Stimulated activated CD4-positive, alpha-beta T cell treated with anti-CD3 and anti-CD28 coated beads, Interleukin-1b, Interleukin-23, amount 100 ng/mL, for 4 hours (primary cell): ENCODE data around the gene IRF8.
"Not testable (repeated sequence)": the region's sequence is repeated elsewhere in the genome, so short reads cannot be mapped to it uniquely, and the experiment has no call there.

ENCODE experiments used
- DNase-seq, 2 donors: peaks; one replicate each; pipeline ENCODE4 v3.0.0-alpha.2; 2020; ENCODE audit warnings: low read depth in 2 of 2

Gene IRF8

GRCh38 chr16:85868495-85868894, 30.5 kb upstream of the IRF8 start:
- no peak for DNase-seq

DNA sequence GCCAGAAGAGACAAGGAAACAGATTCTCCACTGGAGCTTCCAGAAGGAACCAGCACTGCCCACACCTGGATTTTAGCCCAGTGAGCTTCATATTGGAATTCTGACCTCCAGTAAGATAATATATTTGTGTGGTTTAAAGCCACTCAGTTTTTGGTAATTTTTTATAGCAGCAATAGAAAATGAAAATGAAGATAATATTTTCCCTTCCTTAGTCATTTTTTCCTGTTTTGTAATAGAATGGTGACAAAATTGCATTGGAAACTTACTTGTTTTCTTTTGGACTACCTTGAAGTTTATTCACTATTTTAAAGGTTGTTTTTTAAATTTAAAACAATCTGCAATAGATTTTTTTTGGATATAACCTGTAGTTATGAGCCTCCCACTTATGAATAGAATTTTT, 29.8 kb upstream of the IRF8 start:
- no peak for DNase-seq

DNA sequence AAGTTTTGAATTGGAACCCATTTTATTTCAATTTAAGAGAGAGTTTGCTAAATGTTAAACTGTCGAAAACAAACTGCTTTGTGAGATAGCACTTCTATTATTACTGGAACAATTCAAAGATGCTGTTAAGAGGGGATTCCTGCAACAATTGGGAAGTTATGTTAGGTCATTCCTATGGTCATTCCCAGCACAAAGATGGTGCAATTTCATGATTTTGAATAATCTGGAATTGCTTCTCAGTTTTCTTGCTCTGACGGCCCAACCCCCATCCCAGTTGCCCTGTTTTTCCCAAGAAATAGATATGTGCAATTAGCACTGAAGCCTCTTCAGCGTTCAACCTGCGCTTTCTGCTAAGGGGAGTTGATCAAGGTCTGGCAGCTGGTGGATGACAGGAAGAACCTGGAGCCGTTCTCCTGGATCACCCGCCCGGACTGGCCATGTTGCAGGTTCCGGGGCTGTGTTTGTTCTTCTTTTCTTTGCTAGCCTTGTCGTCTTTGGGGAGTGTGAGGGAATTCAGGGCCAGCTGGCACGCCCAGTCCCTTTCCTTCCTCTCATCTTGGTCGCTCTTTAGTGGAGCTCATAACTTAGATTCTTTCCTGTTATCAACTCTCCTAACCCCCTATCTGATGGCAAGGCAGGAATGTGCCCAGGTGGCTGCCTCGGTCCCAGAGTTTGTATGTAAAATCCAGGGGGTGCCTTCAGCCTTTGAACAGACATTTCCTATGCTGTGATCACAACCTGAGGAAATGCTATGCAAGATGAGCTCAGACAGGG, 29.0 kb upstream of the IRF8 start:
- no peak for DNase-seq

- DNase-seq, result no peak
Measured at GRCh38 chr16:85871756-85872155, 27.2 kb upstream of the IRF8 start.

DNA sequence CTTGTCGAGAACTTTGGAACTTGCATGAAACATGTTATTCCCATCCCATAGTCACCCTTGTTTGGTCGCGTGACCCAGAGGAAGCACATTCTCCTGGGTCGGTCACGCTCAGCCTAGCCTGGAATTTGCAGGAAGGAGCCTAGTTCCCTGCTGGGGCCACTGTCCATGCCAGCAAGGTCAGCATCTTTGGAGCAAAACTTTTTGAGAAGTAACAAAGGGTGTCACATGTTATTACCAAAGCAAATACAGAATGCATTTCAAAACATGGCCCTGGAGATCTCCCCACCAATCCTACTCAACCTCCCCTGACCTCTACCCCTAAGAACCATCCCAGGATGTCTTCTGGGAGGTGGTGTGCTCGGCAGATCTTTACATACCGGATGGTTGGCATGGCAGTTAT, 26.2 kb upstream of the IRF8 start:
- DNase-seq, result no peak

DNA sequence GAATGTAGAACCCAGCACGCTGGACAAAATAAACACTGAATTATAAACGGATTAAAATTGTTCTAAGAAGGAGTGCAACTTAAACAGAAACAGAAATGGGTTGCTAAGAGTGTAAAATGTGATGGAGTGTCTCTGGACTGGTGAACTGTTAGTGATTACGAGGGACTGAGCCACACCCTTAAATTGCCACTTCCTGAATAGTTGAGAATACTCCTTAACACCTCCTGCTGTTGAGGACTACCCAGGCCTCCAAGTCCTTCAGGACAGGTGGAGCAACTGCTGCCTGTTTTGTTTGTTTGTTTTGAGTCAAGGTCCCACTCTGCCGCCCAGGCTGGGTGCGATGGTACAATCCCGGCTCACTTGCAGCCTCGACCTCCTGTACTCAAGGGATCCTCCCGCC, 25.8 kb upstream of the IRF8 start:
- DNase-seq, result no peak

GRCh38 chr16:85874031-85874430, 24.9 kb upstream of the IRF8 start:
- not testable (repeated sequence) for DNase-seq

GRCh38 chr16:85878407-85878806, 20.6 kb upstream of the IRF8 start:
- DNase-seq, result no peak

- DNase-seq, result no peak
Measured at GRCh38 chr16:85878875-85879274, 20.1 kb upstream of the IRF8 start.

DNA sequence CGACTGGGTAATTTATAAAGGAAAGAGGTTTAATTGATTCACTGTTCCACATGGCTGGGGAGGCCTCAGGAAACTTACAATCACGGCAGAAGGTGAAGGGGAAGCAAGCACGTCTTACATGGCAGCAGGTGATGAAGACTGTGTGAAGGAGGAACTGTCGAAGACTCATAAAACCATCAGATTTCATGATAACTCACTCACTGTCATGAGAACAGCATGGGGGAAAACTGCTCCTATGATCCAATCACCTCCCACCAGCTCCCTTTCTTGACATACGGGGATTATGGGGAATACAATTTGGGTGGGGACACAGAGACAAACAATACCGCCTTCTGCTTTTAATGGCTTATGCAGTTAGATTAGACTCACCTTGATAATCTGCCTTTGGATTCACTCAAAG, 19.4 kb upstream of the IRF8 start:
- DNase-seq, result no peak

GRCh38 chr16:85879975-85880831, 18.8 kb upstream of the IRF8 start:
- no peak for DNase-seq

DNA sequence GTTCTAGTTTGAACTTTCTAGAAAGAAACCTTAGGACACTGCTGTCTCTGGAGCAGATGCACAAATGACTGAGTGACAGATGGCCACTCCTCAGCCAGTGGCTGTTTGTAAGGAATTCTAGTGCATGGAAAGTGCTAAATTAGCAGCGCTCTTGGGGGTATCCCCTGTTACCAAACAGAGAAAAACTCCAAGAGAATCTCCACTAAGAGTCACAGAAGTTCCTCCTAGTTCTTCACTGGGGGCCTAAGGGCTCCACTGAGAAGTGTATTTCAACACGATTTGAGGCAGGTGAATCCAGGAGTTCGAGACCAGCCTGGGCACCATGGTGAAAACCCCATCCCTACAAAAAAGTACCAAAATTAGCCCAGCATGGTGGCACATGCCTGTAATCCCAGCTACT, 18.1 kb upstream of the IRF8 start:
- no peak for DNase-seq

GRCh38 chr16:85881436-85881835, 17.5 kb upstream of the IRF8 start:
- DNase-seq, result no peak

- DNase-seq, result no peak
Measured at GRCh38 chr16:85882181-85882810, 16.7 kb upstream of the IRF8 start.

DNA sequence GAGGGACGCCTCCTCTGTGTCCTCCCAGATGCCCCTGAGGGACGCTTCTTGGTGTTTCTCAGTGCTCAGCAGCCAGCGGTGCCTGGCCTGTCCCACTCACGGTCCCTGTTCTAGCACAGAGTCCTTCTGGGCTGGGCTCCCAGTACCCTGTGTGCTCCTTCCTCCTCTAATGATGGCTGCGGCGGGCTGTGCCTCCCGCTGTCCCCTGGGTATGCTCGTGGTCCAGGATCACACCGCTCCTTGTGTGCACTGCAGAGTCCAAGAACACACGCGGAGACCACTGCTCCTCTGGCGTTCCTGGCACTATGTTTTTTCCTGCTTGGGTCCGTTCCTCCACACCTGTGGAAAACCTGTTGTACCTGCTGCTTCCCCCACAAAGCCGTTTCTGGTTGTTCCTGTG, 15.1 kb upstream of the IRF8 start:
- DNase-seq, result no peak

DNA sequence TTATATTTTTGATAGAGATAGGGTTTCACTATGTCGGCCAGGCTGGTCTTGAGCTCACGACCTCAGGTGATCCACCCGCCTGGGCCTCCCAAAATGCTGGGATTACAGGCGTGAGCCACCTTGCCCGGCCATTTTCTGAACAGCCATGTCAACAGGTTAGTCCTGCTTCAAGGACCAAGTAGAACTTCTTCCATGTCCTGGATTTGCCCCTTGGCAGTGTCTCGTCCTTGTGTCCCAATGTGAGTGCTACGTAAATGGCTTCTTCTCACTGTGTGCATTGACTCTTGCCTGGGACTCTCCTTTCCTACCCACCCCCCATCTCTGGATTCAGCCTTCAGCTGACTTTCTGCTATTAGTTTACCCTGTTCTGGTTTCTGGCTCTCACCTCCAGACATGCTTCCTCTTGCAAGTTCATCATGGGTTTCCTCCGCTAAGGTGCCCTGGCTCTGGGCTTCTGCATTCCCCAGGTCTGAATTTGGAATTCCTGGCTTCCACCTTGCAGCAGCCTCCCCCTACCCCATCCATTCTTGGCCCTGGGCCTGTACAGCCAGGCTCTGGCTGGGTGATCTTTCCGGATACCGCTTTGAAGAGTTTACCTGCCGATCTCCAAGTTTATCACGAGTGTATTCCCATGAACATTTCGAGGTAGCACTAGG, 14.0 kb upstream of the IRF8 start:
- DNase-seq, result no peak

- no peak for DNase-seq
Measured at GRCh38 chr16:85885537-85885936, 13.4 kb upstream of the IRF8 start.

- no peak for DNase-seq
Measured at GRCh38 chr16:85888405-85889331, 10.3 kb upstream of the IRF8 start.

GRCh38 chr16:85891033-85891775, 7.8 kb upstream of the IRF8 start:
- no peak for DNase-seq

GRCh38 chr16:85891776-85892166, 7.2 kb upstream of the IRF8 start:
- no peak for DNase-seq
